T-helper 1 cell treated with Interleukin-12 subunit alpha and Interleukin-12 subunit beta and Interleukin-4 antibody, amounts not matched to agents 30 μg/mL and 1 μg/mL, for 36 hours (primary cell): Measurements from ENCODE around the gene NTN5.
A peak's percentile ranks its signal among the peaks of the same experiment; 100 is the strongest.

Experiments used
- H3K27ac Mint-ChIP-seq: one replicate; pipeline ENCODE4 v1.8.0; 2021; ENCODE audit warnings: mild to moderate bottlenecking, mixed read lengths
- H3K27me3 Mint-ChIP-seq: one replicate; pipeline ENCODE4 v1.8.0; 2021; ENCODE audit warnings: low read depth, mixed read lengths
- H3K36me3 Mint-ChIP-seq: one replicate; pipeline ENCODE4 v1.8.0; 2021; ENCODE audit warnings: low read depth, mixed read lengths
- H3K4me1 Mint-ChIP-seq: one replicate; pipeline ENCODE4 v1.8.0; 2021; ENCODE audit warnings: low read depth, mixed read lengths
- H3K4me3 Mint-ChIP-seq: one replicate; pipeline ENCODE4 v1.8.0; 2021; ENCODE audit warnings: mild to moderate bottlenecking, moderate library complexity, mixed read lengths
- H3K9me3 Mint-ChIP-seq: one replicate; pipeline ENCODE4 v1.8.0; 2021; ENCODE audit warnings: mixed read lengths

The NTN5 gene

GRCh38 chr19:48648134-48648533, 24.7 kb downstream of the NTN5 start:
- peaks cover 30% of the 10 kb centered on the region for H3K4me1 Mint-ChIP-seq
- peak overlapping the region; percentile 49 for H3K27ac Mint-ChIP-seq
- H3K4me3 Mint-ChIP-seq = peak overlapping the region; percentile 1
- no peaks in the 10 kb centered on the region for H3K36me3 Mint-ChIP-seq
- no peaks in the 10 kb centered on the region for H3K27me3 Mint-ChIP-seq
- no peaks in the 10 kb centered on the region for H3K9me3 Mint-ChIP-seq

GRCh38 chr19:48646722-48647216, 26.0 kb downstream of the NTN5 start:
- Mint-ChIP-seq H3K36me3 (no peaks in the 10 kb centered on the region), H3K27me3 (peaks cover 2% of the 10 kb centered on the region), H3K4me3 (peak overlapping the region; percentile 47), H3K27ac (peak overlapping the region; percentile 74), H3K9me3 (no peaks in the 10 kb centered on the region), H3K4me1 (peaks cover 27% of the 10 kb centered on the region)

GRCh38 chr19:48646001-48646721, 26.7 kb downstream of the NTN5 start, which contains the start of gene CA11:
Gene CA11 (minus strand): TSS chr19:48646187. CDS start chr19:48645632, 555 bp downstream.
- H3K4me1 Mint-ChIP-seq = peaks cover 27% of the 10 kb centered on the region
- no peaks in the 10 kb centered on the region for H3K36me3 Mint-ChIP-seq
- peak within 1 kb of the TSS; percentile 80 for H3K4me3 Mint-ChIP-seq

GRCh38 chr19:48645620-48646000, 27.2 kb downstream of the NTN5 start:
- Mint-ChIP-seq H3K27ac (peak overlapping the region; percentile 85), H3K9me3 (no peaks in the 10 kb centered on the region), H3K36me3 (no peaks in the 10 kb centered on the region), H3K4me3 (peak overlapping the region; percentile 80), H3K4me1 (peaks cover 24% of the 10 kb centered on the region), H3K27me3 (peaks cover 3% of the 10 kb centered on the region)

More at GRCh38 chr19:48646001-48646721, 26.7 kb downstream of the NTN5 start, which contains the start of gene CA11:
- no peaks in the 10 kb centered on the region for H3K9me3 Mint-ChIP-seq
- H3K27ac Mint-ChIP-seq = peak within 1 kb of the TSS; percentile 85
- peaks cover 3% of the 10 kb centered on the region for H3K27me3 Mint-ChIP-seq

GRCh38 chr19:48644839-48645619, 27.8 kb downstream of the NTN5 start:
- Mint-ChIP-seq H3K27ac (peak overlapping the region; percentile 12), H3K4me1 (peaks cover 24% of the 10 kb centered on the region), H3K27me3 (peaks cover 3% of the 10 kb centered on the region), H3K9me3 (no peaks in the 10 kb centered on the region), H3K4me3 (peak overlapping the region; percentile 80), H3K36me3 (peaks cover under 1% of the 10 kb centered on the region)

- Mint-ChIP-seq H3K4me3 (no peak overlapping the region), H3K27ac (no peak overlapping the region)
These were observed 28.5 kb downstream of the NTN5 start for GRCh38 chr19:48644355-48644754.

GRCh38 chr19:48642862-48643261, 30.0 kb downstream of the NTN5 start:
- H3K4me3 Mint-ChIP-seq = no peak overlapping the region
- H3K9me3 Mint-ChIP-seq = no peaks in the 10 kb centered on the region
- H3K4me1 Mint-ChIP-seq = peaks cover 26% of the 10 kb centered on the region
- no peak overlapping the region for H3K27ac Mint-ChIP-seq
- peaks cover 6% of the 10 kb centered on the region for H3K36me3 Mint-ChIP-seq
- peaks cover 3% of the 10 kb centered on the region for H3K27me3 Mint-ChIP-seq

More at GRCh38 chr19:48644355-48644754, 28.5 kb downstream of the NTN5 start:
- H3K9me3 Mint-ChIP-seq = no peaks in the 10 kb centered on the region
- peaks cover 22% of the 10 kb centered on the region for H3K4me1 Mint-ChIP-seq
- peaks cover 3% of the 10 kb centered on the region for H3K27me3 Mint-ChIP-seq
- H3K36me3 Mint-ChIP-seq = peaks cover 2% of the 10 kb centered on the region

- peaks cover 26% of the 10 kb centered on the region for H3K4me1 Mint-ChIP-seq
- H3K4me3 Mint-ChIP-seq = no peak overlapping the region
- H3K27me3 Mint-ChIP-seq = peaks cover 3% of the 10 kb centered on the region
- no peak overlapping the region for H3K27ac Mint-ChIP-seq
- peaks cover 6% of the 10 kb centered on the region for H3K36me3 Mint-ChIP-seq
- H3K9me3 Mint-ChIP-seq = no peaks in the 10 kb centered on the region
These were observed 31.0 kb downstream of the NTN5 start for GRCh38 chr19:48641850-48642249.

GRCh38 chr19:48639483-48640375, 33.1 kb downstream of the NTN5 start:
- Mint-ChIP-seq H3K9me3 (no peaks in the 10 kb centered on the region), H3K27ac (no peak overlapping the region), H3K4me1 (peaks cover 23% of the 10 kb centered on the region), H3K4me3 (no peak overlapping the region), H3K36me3 (peaks cover 6% of the 10 kb centered on the region), H3K27me3 (peaks cover 3% of the 10 kb centered on the region)

GRCh38 chr19:48638831-48639381, 33.9 kb downstream of the NTN5 start:
- peaks cover 6% of the 10 kb centered on the region for H3K36me3 Mint-ChIP-seq
- peak overlapping the region; percentile 100 for H3K27ac Mint-ChIP-seq
- no peaks in the 10 kb centered on the region for H3K9me3 Mint-ChIP-seq
- peaks cover 27% of the 10 kb centered on the region for H3K4me1 Mint-ChIP-seq
- H3K27me3 Mint-ChIP-seq = peaks cover 3% of the 10 kb centered on the region
- peak overlapping the region; percentile 93 for H3K4me3 Mint-ChIP-seq

GRCh38 chr19:48637948-48638830, 34.6 kb downstream of the NTN5 start:
- H3K9me3 Mint-ChIP-seq = no peaks in the 10 kb centered on the region
- peaks cover 27% of the 10 kb centered on the region for H3K4me1 Mint-ChIP-seq
- peak overlapping the region; percentile 100 for H3K27ac Mint-ChIP-seq
- H3K36me3 Mint-ChIP-seq = peaks cover 6% of the 10 kb centered on the region
- H3K27me3 Mint-ChIP-seq = peaks cover 3% of the 10 kb centered on the region
- H3K4me3 Mint-ChIP-seq = peak overlapping the region; percentile 93

GRCh38 chr19:48637449-48637947, 35.3 kb downstream of the NTN5 start:
- Mint-ChIP-seq H3K4me1 (peaks cover 27% of the 10 kb centered on the region), H3K4me3 (peak overlapping the region; percentile 93), H3K9me3 (no peaks in the 10 kb centered on the region), H3K36me3 (peaks cover 6% of the 10 kb centered on the region), H3K27ac (peak overlapping the region; percentile 100), H3K27me3 (peaks cover 3% of the 10 kb centered on the region)
